Peyer's patch (tissue), 4 donors: ENCODE measurements around the gene GRID2IP.

Experiments used
- POLR2A ChIP-seq, 2 donors: fragments of 450-650 bp; IDR thresholded peaks; one replicate each; pipeline ENCODE4 v1.5.1; 2017; ENCODE audit warnings: antibody characterized with exemption in 2 of 2, mild to moderate bottlenecking in 2 of 2, moderate library complexity in 2 of 2
- TF ChIP-seq, protein P1 (sequence below), 6 experiments: fragments of 450-650 bp in 4 of 6; fragments of 200-600 bp in 2 of 6; sonication (generic) in 1 of 6; IDR thresholded peaks; one replicate each; pipeline ENCODE4 v1.5.1; 2017 to 2019; ENCODE audit warnings: antibody characterized with exemption in 6 of 6, mild to moderate bottlenecking in 3 of 6, moderate library complexity in 1 of 6

DNA sequence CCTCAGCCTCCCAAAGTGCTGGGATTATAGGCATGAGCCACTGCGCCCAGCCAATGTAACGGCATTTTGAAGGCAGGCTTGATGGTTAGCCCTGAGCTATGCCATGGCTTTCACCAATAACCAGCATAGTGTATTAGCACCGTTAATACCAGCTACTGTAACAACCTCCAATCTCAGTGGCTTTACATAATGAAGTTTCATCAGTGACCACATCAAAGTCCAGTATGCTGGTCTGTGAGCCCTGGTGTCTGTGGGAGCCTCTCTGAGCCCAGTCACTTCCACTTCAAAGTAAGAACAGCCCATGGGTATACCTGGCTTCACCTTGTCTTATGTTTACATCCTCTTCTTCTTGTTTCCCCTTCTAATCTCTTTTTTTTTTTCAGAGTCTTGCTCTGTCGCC lies 14.4 kb upstream of the GRID2IP start:
- TF ChIP-seq, protein P1, sequence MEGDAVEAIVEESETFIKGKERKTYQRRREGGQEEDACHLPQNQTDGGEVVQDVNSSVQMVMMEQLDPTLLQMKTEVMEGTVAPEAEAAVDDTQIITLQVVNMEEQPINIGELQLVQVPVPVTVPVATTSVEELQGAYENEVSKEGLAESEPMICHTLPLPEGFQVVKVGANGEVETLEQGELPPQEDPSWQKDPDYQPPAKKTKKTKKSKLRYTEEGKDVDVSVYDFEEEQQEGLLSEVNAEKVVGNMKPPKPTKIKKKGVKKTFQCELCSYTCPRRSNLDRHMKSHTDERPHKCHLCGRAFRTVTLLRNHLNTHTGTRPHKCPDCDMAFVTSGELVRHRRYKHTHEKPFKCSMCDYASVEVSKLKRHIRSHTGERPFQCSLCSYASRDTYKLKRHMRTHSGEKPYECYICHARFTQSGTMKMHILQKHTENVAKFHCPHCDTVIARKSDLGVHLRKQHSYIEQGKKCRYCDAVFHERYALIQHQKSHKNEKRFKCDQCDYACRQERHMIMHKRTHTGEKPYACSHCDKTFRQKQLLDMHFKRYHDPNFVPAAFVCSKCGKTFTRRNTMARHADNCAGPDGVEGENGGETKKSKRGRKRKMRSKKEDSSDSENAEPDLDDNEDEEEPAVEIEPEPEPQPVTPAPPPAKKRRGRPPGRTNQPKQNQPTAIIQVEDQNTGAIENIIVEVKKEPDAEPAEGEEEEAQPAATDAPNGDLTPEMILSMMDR (IDR thresholded peaks at IDR 0.05), result no peak
- TF ChIP-seq POLR2A (IDR thresholded peaks at IDR 0.05), result no peak
